Activated CD8-positive, alpha-beta T cell treated with anti-CD3 and anti-CD28 coated beads, Interleukin-2, amount 10 ng/mL, durations not matched to agents 7 days and 5 days (primary cell): Measurements from ENCODE around the gene MEOX1. TPM values are rescaled to one million over a fixed set of nuclear protein-coding genes. Genes with fewer than 3 reads are reported as not detected.
"Not testable (repeated sequence)": the region's sequence is repeated elsewhere in the genome, so short reads cannot be mapped to it uniquely, and the experiment has no call there.

Experiments
- ATAC-seq: fragments of 150-1000 bp; cut with Tn5 transposase; one replicate; pipeline ENCODE4 v1.10.0; 2021; ENCODE audit warnings: moderate library complexity
- CTCF ChIA-PET: fragments of 350-600 bp; sonication (Branson Sonifier 250); formaldehyde crosslinking; loops from one replicate; lab custom pipeline; 2021; ENCODE audit warnings: antibody characterized with exemption; lab: Charles Lee
- POLR2A ChIA-PET: fragments of 350-600 bp; sonication (Branson Sonifier 250); formaldehyde crosslinking; loops from one replicate; lab custom pipeline; 2021; ENCODE audit warnings: antibody characterized with exemption; lab: Charles Lee
- DNase-seq: peaks from one replicate; pipeline ENCODE4 v3.0.0-alpha.2; 2020
- H3K27ac Mint-ChIP-seq: one replicate; pipeline ENCODE4 v1.8.0; 2021; ENCODE audit warnings: mild to moderate bottlenecking, mixed read lengths
- H3K27me3 Mint-ChIP-seq: one replicate; pipeline ENCODE4 v1.8.0; 2021; ENCODE audit warnings: low read depth, mixed read lengths
- H3K36me3 Mint-ChIP-seq: one replicate; pipeline ENCODE4 v1.8.0; 2021; ENCODE audit warnings: low read depth, mixed read lengths
- H3K4me1 Mint-ChIP-seq: one replicate; pipeline ENCODE4 v1.8.0; 2021; ENCODE audit warnings: low read depth, mixed read lengths
- H3K4me3 Mint-ChIP-seq: one replicate; pipeline ENCODE4 v1.8.0; 2021; ENCODE audit warnings: mild to moderate bottlenecking, mixed read lengths
- H3K9me3 Mint-ChIP-seq: one replicate; pipeline ENCODE4 v1.8.0; 2022; ENCODE audit warnings: mixed read lengths; ENCODE audit not compliant: insufficient read depth
- total RNA-seq, 2 experiments: library from RNA; stranded (reverse); gene quantifications; one replicate each; pipeline ENCODE4 v1.2.3, GENCODE V29; 2021

The MEOX1 gene
- total RNA-seq, 2 experiments from 2014 or later: 5.4 to 6.9 TPM

DNA sequence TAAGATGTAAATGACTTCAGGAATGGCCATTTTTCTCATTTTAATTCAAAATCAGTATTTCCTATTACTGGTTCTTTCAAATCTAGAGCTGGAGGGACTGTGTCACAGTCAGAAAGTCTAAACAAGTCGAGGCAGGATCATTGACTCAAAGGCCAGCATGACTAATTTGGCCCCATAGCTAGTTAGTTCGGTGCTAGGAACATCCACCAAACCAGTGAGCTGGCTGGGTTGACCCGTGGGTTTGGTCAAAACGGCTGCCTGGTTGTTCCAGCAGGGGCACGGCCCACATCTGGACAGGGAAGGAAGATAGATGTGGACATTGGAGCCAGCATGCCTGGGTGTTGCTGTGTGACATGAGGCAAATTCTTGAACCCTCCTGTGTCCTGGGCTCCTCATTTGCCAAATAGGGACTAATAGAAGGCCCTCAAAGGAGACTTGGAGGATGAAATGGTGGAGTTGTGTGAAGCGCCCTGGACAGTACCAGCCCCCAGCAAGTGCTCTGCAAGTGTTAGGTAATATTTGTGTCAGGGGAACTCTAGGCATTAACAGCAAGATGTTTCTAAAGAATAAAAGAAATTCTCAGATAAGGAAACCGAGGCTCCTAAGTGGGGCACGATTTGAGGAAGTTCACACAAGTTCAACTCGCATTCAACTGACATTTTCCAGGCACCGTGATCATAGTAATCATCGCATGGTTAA lies 46.2 kb downstream of the MEOX1 start:
- no peak overlapping the region for H3K27ac Mint-ChIP-seq
- POLR2A ChIA-PET: no interaction called here

DNA sequence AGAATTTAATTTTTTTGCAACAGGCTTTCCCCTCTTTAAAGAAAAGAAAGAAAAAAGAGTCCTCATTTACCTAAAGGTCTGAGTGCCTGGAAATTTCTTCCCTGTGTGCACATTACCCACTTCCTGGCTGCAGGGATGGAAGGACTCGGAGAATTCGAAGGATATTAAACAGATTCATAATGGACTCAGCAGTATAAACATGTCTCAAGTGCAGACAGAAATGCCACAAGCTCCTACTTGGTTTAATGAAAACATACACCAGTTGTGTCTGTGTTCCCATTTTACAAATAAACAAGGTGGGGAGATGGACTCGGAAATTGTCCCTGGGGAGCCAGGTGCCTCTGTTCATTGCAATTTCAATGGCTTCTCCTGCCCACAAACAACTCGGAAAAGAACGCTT lies 47.2 kb downstream of the MEOX1 start:
- Mint-ChIP-seq H3K4me3 (no peak overlapping the region), H3K27me3 (peaks cover 2% of the 10 kb centered on the region), H3K4me1 (no peaks in the 10 kb centered on the region), H3K27ac (no peak overlapping the region), H3K36me3 (no peaks in the 10 kb centered on the region), H3K9me3 (no peaks in the 10 kb centered on the region)
- ChIA-PET POLR2A (no interaction called here), CTCF (interaction anchor here (0.8 to 1.9 kb wide), 2 partner anchors 36 to 59 kb away, joined by 4 to 6 read pairs; no protein-coding TSS in a partner anchor)
- DNase-seq: no peak
- no peak for ATAC-seq

More for the DNA sequence above, 46.2 kb downstream of the MEOX1 start:
- CTCF ChIA-PET: interaction anchor here (1.8 to 1.9 kb wide), 2 partner anchors 39 to 58 kb away, joined by 6 read pairs; no protein-coding TSS in a partner anchor
- no peak for ATAC-seq
- Mint-ChIP-seq H3K4me1 (no peaks in the 10 kb centered on the region), H3K27me3 (peaks cover under 1% of the 10 kb centered on the region), H3K9me3 (no peaks in the 10 kb centered on the region), H3K36me3 (no peaks in the 10 kb centered on the region), H3K4me3 (no peak overlapping the region)
- no peak for DNase-seq

DNA sequence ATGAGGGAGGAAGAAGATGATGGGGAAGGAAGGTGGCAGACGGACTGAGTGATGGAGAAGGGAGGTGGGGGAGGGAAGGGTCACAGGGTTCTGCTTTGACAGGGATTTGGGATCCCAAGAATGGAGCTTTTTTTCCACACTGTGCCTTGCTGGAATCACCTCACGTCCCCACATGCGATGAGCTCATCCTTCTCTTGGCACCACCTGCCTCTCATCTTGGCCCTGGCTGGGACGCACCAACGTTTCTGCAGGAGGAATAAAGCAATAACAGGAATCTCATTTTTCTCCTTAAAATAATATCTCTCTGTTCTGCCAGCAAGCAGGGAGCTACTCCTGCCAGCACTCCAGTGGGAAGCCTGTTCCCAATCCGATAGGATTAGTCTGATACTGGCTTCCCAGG lies 47.8 kb downstream of the MEOX1 start:
- Mint-ChIP-seq H3K27me3 (peaks cover 2% of the 10 kb centered on the region), H3K4me3 (no peak overlapping the region), H3K36me3 (no peaks in the 10 kb centered on the region), H3K27ac (no peak overlapping the region), H3K9me3 (no peaks in the 10 kb centered on the region), H3K4me1 (no peaks in the 10 kb centered on the region)
- no peak for ATAC-seq
- ChIA-PET CTCF (interaction anchor here (0.8 kb wide), 1 partner anchor 35 kb away, joined by 4 read pairs; no protein-coding TSS in a partner anchor), POLR2A (no interaction called here)
- no peak for DNase-seq

- no peak for DNase-seq
- ChIA-PET POLR2A (no interaction called here), CTCF (no interaction called here)
- H3K9me3 Mint-ChIP-seq: no peaks in the 10 kb centered on the region
- H3K27me3 Mint-ChIP-seq: peaks cover 2% of the 10 kb centered on the region
- H3K36me3 Mint-ChIP-seq: no peaks in the 10 kb centered on the region
- no peak overlapping the region for H3K27ac Mint-ChIP-seq
- ATAC-seq: no peak
- no peak overlapping the region for H3K4me3 Mint-ChIP-seq
- no peaks in the 10 kb centered on the region for H3K4me1 Mint-ChIP-seq
Measured at GRCh38 chr17:43612515-43612914, 49.2 kb downstream of the MEOX1 start.

DNA sequence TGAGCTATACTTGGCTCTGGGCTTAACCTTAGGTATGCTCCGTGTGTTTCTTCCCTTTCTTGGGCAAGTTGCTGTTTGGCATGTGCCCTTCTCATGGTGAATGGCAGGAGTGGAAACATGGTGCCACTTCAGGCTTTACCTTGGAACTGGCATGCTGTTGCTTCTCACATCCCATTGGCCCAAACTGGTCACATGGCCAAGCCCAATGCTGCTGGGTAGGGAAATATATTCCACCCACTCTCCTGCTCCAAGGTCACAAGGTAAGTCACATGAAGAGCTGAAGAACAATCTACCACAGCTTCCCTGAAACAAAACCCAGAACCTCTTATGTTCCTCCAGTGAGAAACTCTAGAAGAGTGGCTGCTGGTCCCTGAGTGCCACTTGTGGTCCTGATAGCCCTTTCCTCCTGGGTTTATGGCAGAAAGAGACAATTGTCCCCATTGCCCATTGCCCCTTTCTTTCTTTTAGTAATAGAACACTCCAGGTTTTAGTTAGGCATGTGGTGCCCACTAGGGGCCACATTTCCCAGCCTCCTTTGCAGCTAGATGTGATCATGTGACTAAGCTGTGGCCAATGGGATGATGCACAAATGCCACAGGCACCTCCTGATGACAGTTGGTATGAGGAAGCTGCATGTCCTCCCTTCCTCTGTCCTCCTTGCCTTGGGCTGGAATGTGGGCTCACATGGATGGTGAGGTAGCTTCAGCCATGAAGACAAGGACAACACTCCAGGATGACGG lies 50.3 kb downstream of the MEOX1 start:
- ChIA-PET CTCF (interaction anchor here (1.8 kb wide), 1 partner anchor 62 kb away, joined by 5 read pairs; no protein-coding TSS in a partner anchor), POLR2A (no interaction called here)
- Mint-ChIP-seq H3K27me3 (peaks cover 2% of the 10 kb centered on the region), H3K36me3 (no peaks in the 10 kb centered on the region), H3K27ac (no peak overlapping the region), H3K4me3 (no peak overlapping the region), H3K9me3 (no peaks in the 10 kb centered on the region), H3K4me1 (no peaks in the 10 kb centered on the region)
- DNase-seq (no peak), ATAC-seq (no peak)

GRCh38 chr17:43609613-43610385 lies 51.9 kb downstream of the MEOX1 start:
- H3K27ac Mint-ChIP-seq: no peak overlapping the region
- ChIA-PET POLR2A (no interaction called here), CTCF (interaction anchor here (1.2 kb wide), 1 partner anchor 30 kb away, joined by 4 read pairs; no protein-coding TSS in a partner anchor)
- peaks cover 2% of the 10 kb centered on the region for H3K27me3 Mint-ChIP-seq
- no peaks in the 10 kb centered on the region for H3K4me1 Mint-ChIP-seq
- no peak overlapping the region for H3K4me3 Mint-ChIP-seq
- DNase-seq (no peak), ATAC-seq (no peak)
- no peaks in the 10 kb centered on the region for H3K9me3 Mint-ChIP-seq
- H3K36me3 Mint-ChIP-seq: no peaks in the 10 kb centered on the region

GRCh38 chr17:43608313-43608712 lies 53.4 kb downstream of the MEOX1 start:
- Mint-ChIP-seq H3K9me3 (no peaks in the 10 kb centered on the region), H3K36me3 (no peaks in the 10 kb centered on the region), H3K4me1 (no peaks in the 10 kb centered on the region), H3K27me3 (peaks cover 4% of the 10 kb centered on the region), H3K27ac (no peak overlapping the region), H3K4me3 (no peak overlapping the region)
- DNase-seq: no peak
- ChIA-PET CTCF (no interaction called here), POLR2A (no interaction called here)
- ATAC-seq: peak; percentile 66

GRCh38 chr17:43604549-43604948 lies 57.2 kb downstream of the MEOX1 start:
- ATAC-seq (no peak), DNase-seq (no peak)
- Mint-ChIP-seq H3K36me3 (no peaks in the 10 kb centered on the region), H3K4me1 (no peaks in the 10 kb centered on the region), H3K27me3 (peaks cover 2% of the 10 kb centered on the region), H3K9me3 (no peaks in the 10 kb centered on the region), H3K27ac (no peak overlapping the region), H3K4me3 (no peak overlapping the region)
- POLR2A ChIA-PET: no interaction called here
- CTCF ChIA-PET: interaction anchor here (1.3 to 2.9 kb wide), 2 partner anchors 27 to 69 kb away, joined by 3 to 13 read pairs; no protein-coding TSS in a partner anchor

DNA sequence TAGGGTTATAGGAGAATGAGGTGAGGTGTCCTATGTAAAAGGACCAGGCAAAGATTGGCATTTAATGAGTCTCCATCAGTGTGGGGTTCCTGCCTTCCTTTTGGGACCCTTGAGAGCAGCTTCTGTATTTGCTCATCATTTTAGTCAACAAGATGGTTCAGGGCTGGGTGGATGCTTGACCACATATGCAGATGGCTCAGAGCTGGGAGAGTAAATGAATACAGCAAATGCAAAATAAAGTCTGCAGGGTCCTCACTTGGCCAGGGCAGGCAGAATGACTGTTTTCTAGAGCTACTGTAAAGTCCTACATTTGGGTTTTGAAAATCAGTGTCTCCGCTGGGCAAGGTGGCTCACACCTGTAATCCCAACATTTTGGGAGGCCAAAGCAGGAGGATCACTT lies 58.4 kb downstream of the MEOX1 start:
- no peak overlapping the region for H3K4me3 Mint-ChIP-seq
- H3K27ac Mint-ChIP-seq: no peak overlapping the region
- ATAC-seq (no peak), DNase-seq (no peak)
- ChIA-PET CTCF (interaction anchor here (2.9 kb wide), 1 partner anchor 26 kb away, joined by 13 read pairs; no protein-coding TSS in a partner anchor), POLR2A (no interaction called here)
- H3K36me3 Mint-ChIP-seq: no peaks in the 10 kb centered on the region
- H3K27me3 Mint-ChIP-seq: peaks cover 2% of the 10 kb centered on the region
- no peaks in the 10 kb centered on the region for H3K9me3 Mint-ChIP-seq
- H3K4me1 Mint-ChIP-seq: no peaks in the 10 kb centered on the region

GRCh38 chr17:43602556-43602955 lies 59.2 kb downstream of the MEOX1 start:
- H3K9me3 Mint-ChIP-seq, DNase-seq, CTCF ChIA-PET, H3K4me3 Mint-ChIP-seq, H3K36me3 Mint-ChIP-seq, H3K27me3 Mint-ChIP-seq, H3K4me1 Mint-ChIP-seq, ATAC-seq, H3K27ac Mint-ChIP-seq, POLR2A ChIA-PET: not testable (repeated sequence)

DNA sequence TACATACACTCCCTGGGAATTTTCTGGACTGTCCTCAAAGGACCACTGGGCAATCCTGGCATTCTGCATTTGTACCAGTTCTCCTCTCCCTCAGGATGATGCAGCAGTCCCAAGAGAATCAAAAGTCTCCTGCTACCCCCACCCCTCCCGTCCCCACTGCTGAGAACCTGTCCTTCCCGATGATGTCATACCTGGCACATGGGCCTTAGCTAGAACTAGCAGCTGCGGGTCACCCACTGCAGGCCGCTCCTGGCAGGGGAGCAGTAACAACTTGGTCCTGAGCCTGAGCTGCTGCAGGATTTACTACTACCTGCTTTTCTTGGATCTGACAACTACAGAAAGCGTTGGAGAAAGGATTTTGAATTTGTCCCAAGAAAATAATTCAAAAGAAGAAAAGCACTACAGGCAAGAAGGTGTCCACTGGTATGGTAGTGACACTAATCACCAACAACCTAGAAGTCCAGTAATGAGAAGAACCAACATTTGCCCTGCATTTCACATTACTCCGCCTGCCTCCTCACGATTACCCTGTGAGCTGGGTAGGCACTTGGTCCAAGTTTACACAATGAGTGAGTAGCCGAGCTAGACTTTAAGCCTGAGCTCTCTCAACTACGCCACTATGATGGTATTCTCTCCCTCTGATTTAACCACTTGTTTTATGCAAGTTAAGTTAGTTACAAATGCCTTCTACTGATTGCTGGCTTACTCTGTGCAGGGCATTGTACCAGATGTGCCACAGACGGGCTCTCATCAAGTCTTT lies 60.3 kb downstream of the MEOX1 start:
- Mint-ChIP-seq H3K27me3 (peaks cover 2% of the 10 kb centered on the region), H3K27ac (no peak overlapping the region), H3K9me3 (no peaks in the 10 kb centered on the region), H3K36me3 (no peaks in the 10 kb centered on the region), H3K4me3 (no peak overlapping the region), H3K4me1 (no peaks in the 10 kb centered on the region)
- ATAC-seq (no peak), DNase-seq (no peak)
- ChIA-PET POLR2A (no interaction called here), CTCF (no interaction called here)
